Measurements from ENCODE around the gene C16orf86.

C16orf86 gene

DNA sequence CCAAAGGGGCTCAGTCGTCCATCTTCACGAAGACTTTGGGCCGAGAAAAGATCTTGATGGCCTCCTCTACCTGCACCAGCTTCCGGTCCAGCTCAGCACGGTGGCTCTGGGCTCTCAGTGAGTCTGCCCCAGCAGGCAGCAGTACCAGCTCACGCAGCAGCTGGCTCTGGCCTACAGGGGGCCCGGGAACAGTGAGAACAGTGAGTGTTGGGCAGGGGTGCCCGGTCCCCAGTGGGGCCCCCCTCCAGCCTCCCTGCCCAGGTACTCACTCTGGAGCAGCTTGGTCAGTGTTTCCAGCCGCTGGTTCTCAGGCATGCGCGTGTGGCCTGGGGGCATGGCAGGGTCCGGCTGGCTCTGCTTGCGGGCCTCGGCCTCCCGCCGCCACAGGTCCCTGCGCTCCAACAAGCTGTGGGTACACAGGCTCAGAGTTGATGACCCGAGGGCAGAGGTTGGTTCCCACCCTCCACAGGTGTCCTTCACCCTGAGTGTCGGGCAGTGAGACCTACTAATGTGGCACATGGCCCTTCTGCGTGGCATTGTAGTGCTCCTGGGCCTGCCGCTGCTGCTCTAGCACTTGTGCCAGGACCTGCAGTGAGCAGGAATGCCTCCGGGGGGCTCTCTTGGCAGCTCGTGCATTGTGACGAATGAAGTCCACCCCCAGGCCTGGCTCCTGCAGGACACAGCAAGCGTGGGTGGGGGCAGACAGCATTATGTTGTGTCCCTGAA lies 3.3 kb upstream of the C16orf86 start:
- H3K36me3 ChIP-seq (ENCODE audit: insufficient read depth, low read length) = no peaks in the 10 kb centered on the region
- H3K27ac ChIP-seq = no peak overlapping the region
- no peak overlapping the region for H3K9ac ChIP-seq (ENCODE audit: insufficient read length)
- TF ChIP-seq POLR2AphosphoS5 (IDR thresholded peaks at IDR 0.05; ENCODE audit: borderline replicate concordance, low read depth, low read length) (no peak), FOXP2 (optimal IDR thresholded peaks at IDR 0.05; ENCODE audit: control extremely low read depth, extremely low read length, insufficient read depth) (no peak), EZH2 (IDR thresholded peaks at IDR 0.05) (no peak)
- DNase-seq (ENCODE audit: low read depth, low spot score) = no peak
- no peaks in the 10 kb centered on the region for H3K9me3 ChIP-seq (ENCODE audit: low read depth, low read length)
- no peak overlapping the region for H3K4me3 ChIP-seq

DNA sequence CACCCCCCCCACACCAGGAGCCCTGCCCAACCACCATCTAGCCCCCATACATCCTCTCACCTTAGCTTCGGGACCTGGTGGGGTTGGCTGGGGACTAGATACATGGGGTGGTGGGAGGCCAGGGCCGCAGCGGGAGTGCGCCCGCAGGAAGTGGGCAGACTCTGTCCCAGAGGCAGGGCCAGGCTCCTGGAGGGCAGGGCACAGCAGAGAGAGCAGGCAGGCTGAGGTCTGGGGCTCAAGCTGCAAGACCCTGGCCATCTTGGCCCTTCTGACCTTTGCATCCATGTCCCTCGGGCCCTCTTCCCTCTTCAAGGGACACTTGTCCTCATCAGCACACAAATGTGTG lies 2.8 kb upstream of the C16orf86 start:
- Histone ChIP-seq H3K4me3 (no peak overlapping the region), H3K36me3 (ENCODE audit: insufficient read depth, low read length) (no peaks in the 10 kb centered on the region), H3K27ac (no peak overlapping the region), H3K9me3 (ENCODE audit: low read depth, low read length) (no peaks in the 10 kb centered on the region), H3K9ac (ENCODE audit: insufficient read length) (no peak overlapping the region)
- DNase-seq (ENCODE audit: low read depth, low spot score) = no peak
- TF ChIP-seq EZH2 (IDR thresholded peaks at IDR 0.05) = no peak
- TF ChIP-seq POLR2AphosphoS5 (IDR thresholded peaks at IDR 0.05; ENCODE audit: borderline replicate concordance, low read depth, low read length) = no peak
- no peak for TF ChIP-seq FOXP2 (optimal IDR thresholded peaks at IDR 0.05; ENCODE audit: control extremely low read depth, extremely low read length, insufficient read depth)

DNA sequence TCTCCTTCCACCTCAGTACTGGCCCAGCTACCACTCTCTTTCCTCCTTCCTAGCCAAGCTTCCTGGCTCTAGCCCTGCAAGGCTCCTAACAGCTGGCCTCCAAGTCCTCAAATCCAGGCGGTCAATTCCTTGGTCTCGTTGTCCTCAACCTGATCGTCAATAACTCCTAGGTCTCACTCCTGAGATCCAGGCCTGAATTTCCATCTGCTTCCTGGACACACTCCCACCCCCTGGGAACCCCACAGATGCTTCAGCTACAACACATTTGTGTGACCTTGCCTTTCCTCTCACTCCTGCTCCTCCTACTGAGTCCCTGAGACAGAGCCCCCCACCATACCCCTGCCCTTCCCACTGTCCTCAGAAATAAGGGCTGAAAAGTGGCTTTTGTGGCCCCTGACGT lies 2.4 kb upstream of the C16orf86 start:
- TF ChIP-seq EZH2 (IDR thresholded peaks at IDR 0.05) (no peak), FOXP2 (optimal IDR thresholded peaks at IDR 0.05; ENCODE audit: control extremely low read depth, extremely low read length, insufficient read depth) (no peak), POLR2AphosphoS5 (IDR thresholded peaks at IDR 0.05; ENCODE audit: borderline replicate concordance, low read depth, low read length) (no peak)
- Histone ChIP-seq H3K36me3 (ENCODE audit: insufficient read depth, low read length) (no peaks in the 10 kb centered on the region), H3K4me3 (no peak overlapping the region), H3K9me3 (ENCODE audit: low read depth, low read length) (no peaks in the 10 kb centered on the region), H3K9ac (ENCODE audit: insufficient read length) (no peak overlapping the region), H3K27ac (no peak overlapping the region)
- DNase-seq (ENCODE audit: low read depth, low spot score) = no peak

DNA sequence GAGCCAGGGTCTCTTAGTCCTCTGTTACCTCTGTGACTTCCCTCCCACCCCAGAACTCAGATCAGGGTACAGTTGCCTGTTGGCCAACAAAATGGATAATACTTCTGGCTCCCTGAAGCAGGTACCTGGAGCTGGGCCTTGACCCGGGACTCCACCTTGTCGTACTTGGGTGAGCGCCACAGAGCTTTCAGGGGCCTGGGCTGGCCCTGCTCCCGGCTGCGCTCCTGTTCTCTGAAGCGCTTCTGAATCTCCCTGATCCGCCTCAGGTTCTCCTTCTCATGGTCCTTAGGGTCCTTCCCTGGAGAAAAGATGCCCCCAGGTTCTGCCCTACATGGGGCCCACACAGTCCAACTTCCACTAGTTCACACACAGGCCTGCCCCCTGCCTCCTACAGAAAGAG lies 1.7 kb upstream of the C16orf86 start:
- Histone ChIP-seq H3K4me3 (no peak overlapping the region), H3K36me3 (ENCODE audit: insufficient read depth, low read length) (no peaks in the 10 kb centered on the region), H3K9ac (ENCODE audit: insufficient read length) (no peak overlapping the region), H3K9me3 (ENCODE audit: low read depth, low read length) (no peaks in the 10 kb centered on the region), H3K27ac (no peak overlapping the region)
- DNase-seq (ENCODE audit: low read depth, low spot score) = no peak
- TF ChIP-seq EZH2 (IDR thresholded peaks at IDR 0.05) = no peak
- TF ChIP-seq POLR2AphosphoS5 (IDR thresholded peaks at IDR 0.05; ENCODE audit: borderline replicate concordance, low read depth, low read length) = no peak

DNA sequence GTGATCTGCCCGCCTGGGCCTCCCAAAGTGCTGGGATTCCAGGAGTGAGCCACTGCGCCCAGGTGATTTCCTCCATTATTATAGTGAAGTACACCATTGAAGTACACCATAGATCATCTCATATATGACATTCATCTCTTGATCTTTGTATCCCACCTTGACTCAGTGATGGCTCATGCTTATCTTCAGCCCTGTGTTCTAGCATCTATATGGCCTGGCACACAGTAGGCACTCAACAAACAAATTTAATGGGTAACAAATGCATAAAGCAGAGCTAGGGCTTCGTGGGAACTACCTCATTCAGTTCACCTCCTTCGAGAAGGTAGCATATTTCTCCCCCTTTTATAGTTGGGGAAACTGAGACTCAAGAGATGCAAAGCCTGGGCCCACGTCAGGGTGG lies 1.0 kb upstream of the C16orf86 start:
- H3K27ac ChIP-seq = no peak overlapping the region
- no peak for DNase-seq (ENCODE audit: low read depth, low spot score)
- TF ChIP-seq FOXP2 (optimal IDR thresholded peaks at IDR 0.05; ENCODE audit: control extremely low read depth, extremely low read length, insufficient read depth) = no peak
- no peak for TF ChIP-seq POLR2AphosphoS5 (IDR thresholded peaks at IDR 0.05; ENCODE audit: borderline replicate concordance, low read depth, low read length)
- no peak for TF ChIP-seq EZH2 (IDR thresholded peaks at IDR 0.05)
- H3K36me3 ChIP-seq (ENCODE audit: insufficient read depth, low read length) = no peaks in the 10 kb centered on the region
- H3K4me3 ChIP-seq = no peak overlapping the region
- H3K9ac ChIP-seq (ENCODE audit: insufficient read length) = no peak overlapping the region
- no peaks in the 10 kb centered on the region for H3K9me3 ChIP-seq (ENCODE audit: low read depth, low read length)

DNA sequence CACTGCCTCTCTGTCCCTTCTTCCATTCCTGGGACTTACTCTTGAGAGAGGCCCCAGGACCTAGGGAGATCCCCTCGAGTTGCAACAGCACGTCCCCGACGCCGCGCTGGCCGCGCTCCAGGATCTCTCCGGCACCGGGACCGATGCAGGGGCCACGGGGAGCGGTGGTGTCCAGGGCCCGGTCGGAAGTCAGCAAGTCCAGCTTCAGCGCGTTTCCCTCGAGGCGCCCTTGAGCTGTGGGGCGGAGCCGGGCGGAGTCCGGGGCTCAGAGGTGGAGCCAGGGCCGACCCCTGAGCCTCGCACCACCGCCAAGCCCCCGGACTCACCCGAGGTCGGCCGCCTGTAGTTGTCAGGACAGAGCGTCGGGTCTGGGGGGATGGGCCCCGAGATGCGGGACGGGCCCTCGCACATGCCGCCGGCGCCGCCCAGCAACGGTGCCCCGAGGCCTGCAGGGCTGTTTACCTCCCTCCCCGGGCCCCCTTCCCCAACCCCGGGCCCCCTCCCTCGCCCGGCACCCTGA lies 522 bp upstream of the C16orf86 start:
- TF ChIP-seq EZH2 (IDR thresholded peaks at IDR 0.05) (no peak), POLR2AphosphoS5 (IDR thresholded peaks at IDR 0.05; ENCODE audit: borderline replicate concordance, low read depth, low read length) (no peak), FOXP2 (optimal IDR thresholded peaks at IDR 0.05; ENCODE audit: control extremely low read depth, extremely low read length, insufficient read depth) (no peak)
- Histone ChIP-seq H3K27ac (no peak overlapping the region), H3K9ac (ENCODE audit: insufficient read length) (no peak overlapping the region), H3K9me3 (ENCODE audit: low read depth, low read length) (no peaks in the 10 kb centered on the region), H3K4me3 (no peak overlapping the region), H3K36me3 (ENCODE audit: insufficient read depth, low read length) (no peaks in the 10 kb centered on the region)
- no peak for DNase-seq (ENCODE audit: low read depth, low spot score)

DNA sequence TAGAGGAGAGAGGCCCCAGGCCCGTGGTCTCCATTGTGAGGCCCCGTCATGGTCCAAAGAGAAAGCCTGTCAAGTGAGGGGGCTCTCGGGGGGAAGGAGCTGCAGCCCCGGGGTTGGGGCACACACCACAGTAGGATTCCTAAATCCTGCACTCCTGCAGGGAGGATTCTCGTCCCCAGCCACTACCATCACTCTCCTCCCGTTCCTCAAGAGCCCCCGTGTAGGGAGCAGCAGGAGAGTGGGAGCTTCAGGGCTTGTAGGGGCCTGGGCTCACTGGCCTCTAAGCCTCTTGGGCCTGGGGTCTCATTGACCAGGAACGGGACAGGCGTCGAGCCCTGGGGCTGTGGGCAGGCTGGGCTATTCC lies 821 bp downstream of the C16orf86 start:
- no peak for TF ChIP-seq FOXP2 (optimal IDR thresholded peaks at IDR 0.05; ENCODE audit: control extremely low read depth, extremely low read length, insufficient read depth)
- no peak for TF ChIP-seq POLR2AphosphoS5 (IDR thresholded peaks at IDR 0.05; ENCODE audit: borderline replicate concordance, low read depth, low read length)
- Histone ChIP-seq H3K9me3 (ENCODE audit: low read depth, low read length) (no peaks in the 10 kb centered on the region), H3K9ac (ENCODE audit: insufficient read length) (no peak overlapping the region), H3K4me3 (no peak overlapping the region), H3K36me3 (ENCODE audit: insufficient read depth, low read length) (no peaks in the 10 kb centered on the region), H3K27ac (no peak overlapping the region)
- no peak for DNase-seq (ENCODE audit: low read depth, low spot score)

DNA sequence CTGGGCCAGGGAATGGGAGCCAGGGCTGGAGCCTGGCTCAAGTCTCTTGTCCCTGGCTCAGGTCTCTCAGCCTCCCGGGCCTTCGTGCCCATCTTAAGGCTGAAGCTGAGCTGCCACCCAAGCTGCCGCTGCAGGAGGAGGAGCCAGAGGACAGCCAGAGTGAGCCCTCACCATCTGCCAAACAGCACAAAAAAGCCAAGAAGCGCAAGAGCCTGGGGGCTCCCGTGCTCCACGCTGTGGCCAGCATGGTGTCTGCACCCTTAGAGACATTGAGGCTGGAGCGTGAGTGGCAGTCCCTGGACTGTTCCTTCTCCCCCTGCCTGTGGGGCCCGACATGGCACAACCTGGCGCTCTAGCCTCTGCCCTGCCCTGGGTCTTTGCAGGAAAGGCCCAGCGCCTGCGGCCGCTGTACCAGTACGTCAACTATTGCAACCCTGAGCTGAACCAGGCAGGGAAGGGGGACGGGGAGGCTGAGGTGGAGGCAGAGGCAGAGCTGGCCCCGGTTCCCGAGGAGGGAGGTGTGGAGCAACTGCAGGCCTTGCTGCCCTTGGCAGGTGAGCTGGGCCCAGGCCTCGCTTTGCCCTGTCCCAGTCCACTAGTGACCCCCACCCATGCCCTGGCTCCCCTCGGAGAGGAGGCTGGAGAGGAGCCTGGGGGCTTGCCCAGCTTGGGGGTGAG lies 1.3 kb downstream of the C16orf86 start:
- TF ChIP-seq POLR2AphosphoS5 (IDR thresholded peaks at IDR 0.05; ENCODE audit: borderline replicate concordance, low read depth, low read length) (no peak), EZH2 (IDR thresholded peaks at IDR 0.05) (no peak), FOXP2 (optimal IDR thresholded peaks at IDR 0.05; ENCODE audit: control extremely low read depth, extremely low read length, insufficient read depth) (no peak)
- H3K27ac ChIP-seq = no peak overlapping the region
- no peak for DNase-seq (ENCODE audit: low read depth, low spot score)

More for the DNA sequence above, 1.3 kb downstream of the C16orf86 start:
- no peak overlapping the region for H3K4me3 ChIP-seq
- no peak overlapping the region for H3K9ac ChIP-seq (ENCODE audit: insufficient read length)
- H3K9me3 ChIP-seq (ENCODE audit: low read depth, low read length) = no peaks in the 10 kb centered on the region
- H3K36me3 ChIP-seq (ENCODE audit: insufficient read depth, low read length) = no peaks in the 10 kb centered on the region

Measured in SK-N-MC (cell line).